Stimulated activated CD8-positive, alpha-beta memory T cell treated with anti-CD3 and anti-CD28 coated beads, Interleukin-12 subunit alpha, Interleukin-12 subunit beta, amount 100 ng/mL, for 24 hours (primary cell): ENCODE results near the gene TRPM8.

Source experiments
- DNase-seq: peaks from one replicate; pipeline ENCODE4 v3.0.0-alpha.2; 2020; ENCODE audit errors: extremely low read depth

TRPM8 gene

DNA sequence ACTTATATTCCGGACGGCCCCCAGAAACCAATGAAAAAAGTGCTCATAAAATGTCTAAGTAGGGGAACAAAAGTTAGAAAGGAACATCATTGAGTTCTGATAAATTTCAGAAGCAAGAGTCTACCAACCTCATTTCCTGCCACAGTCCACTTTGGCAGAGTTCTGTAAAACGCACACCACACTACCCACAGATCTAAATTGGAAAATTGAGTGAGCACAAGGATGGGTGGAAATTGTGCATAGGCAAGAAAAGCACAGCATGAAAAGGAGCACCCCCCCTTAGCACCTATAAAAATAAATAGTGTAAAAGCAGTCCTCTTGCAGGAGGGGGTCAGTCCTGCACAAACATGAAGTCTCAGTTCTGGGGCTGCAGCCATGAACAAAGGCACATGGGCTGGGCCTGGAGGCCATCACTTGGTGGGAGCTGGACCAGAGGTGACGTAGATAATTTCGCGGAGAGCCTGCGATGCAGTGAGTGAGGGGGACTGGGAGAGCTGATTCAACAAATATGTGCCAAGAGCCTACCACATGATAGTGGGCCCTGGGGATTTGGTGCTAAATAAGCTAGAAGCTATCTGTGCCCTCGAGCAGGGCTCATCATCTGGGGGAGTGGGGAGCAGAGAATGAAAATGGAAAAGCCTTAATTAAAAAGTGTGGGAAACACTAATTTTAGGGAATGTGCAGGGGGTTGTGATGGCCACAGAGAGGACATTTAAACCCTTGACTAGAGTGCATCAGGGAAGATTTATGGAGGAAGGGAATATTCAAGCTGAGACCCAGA lies 84.4 kb downstream of the TRPM8 start:
- DNase-seq: no peak

DNA sequence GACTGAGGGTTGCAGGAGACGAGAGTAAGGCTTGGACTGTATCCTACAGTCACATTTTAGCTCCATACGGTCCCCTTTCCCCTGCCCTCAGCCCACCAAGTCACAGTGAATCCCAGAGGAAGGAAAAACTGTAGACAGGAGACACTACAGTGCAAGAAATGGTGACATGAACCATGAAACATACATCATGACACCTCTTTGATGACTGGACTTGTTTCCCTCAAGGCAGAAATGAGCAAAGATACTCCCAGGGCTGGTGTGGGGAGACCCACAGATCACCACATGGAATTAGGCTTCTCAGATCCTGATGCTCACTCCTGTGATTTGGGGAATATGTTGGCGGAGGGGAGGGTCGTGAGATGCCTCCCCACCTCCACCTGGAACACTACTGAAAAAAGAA lies 85.1 kb downstream of the TRPM8 start:
- DNase-seq: no peak

DNA sequence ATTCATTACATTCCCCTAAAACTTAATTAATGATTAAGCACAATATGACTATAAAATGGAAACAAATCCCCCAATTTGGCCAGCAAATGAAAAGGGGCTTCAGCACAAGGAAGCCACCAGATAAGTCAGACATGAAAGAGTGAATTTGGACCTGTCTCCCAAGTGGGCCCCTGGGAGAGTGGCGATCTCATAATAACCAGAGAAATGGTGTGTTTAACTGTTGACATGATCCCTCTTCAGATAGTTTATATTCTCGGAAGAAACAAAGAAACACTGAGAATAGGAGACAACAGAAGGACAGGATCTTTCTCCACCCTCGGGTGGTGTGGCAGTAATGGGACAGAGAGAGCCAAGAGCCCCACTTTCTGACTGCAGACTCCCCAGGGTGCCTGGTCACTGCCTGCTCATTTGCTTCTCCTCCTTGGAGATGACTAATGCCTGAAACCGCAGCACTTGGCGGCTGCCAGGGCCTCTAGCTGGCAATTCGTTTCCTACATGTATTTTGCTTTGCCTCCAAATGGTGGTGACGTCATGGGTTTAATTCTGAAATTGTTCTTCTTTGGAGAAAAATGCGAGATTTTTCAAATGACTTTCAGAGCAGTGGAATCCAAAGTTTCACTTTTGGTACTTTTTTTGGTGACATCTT lies 86.9 kb downstream of the TRPM8 start:
- DNase-seq: no peak

DNA sequence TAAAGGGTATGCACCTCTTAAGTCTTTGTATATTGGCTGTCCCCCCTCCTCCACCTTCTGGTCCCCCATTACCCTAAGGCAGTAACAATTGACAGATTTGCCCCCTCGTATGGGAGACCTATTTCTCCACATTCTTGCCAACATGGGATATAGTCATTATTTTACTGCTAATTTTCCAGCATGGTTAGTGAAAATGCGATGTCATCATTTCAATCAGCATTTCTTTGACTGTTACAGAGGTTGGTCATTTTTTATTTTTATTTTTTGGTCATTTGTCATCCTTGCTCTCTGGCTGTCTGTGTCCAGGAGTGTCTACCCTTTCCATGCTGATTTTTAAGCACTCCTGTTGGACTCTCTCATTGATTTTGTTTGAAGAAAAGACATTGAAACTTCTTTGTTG lies 88.0 kb downstream of the TRPM8 start:
- no peak for DNase-seq

DNA sequence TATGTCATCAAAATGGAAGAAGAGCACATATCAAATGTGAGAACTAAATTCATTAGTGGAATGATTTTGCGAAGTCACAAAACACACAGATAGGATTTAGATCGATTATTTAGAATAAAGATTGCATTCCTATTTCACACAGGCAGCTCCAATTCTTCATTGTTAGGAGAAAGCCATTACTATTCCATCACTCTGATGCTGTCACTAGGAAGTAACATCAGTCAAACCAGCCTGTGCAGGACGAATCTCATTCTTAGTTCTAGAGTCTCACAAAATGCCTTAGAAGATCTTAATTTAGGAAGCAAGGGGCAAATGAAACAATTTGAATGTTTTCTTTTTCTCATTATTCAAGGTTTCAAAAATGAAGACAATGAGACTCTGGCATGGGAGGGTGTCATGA lies 89.3 kb downstream of the TRPM8 start:
- DNase-seq: no peak

DNA sequence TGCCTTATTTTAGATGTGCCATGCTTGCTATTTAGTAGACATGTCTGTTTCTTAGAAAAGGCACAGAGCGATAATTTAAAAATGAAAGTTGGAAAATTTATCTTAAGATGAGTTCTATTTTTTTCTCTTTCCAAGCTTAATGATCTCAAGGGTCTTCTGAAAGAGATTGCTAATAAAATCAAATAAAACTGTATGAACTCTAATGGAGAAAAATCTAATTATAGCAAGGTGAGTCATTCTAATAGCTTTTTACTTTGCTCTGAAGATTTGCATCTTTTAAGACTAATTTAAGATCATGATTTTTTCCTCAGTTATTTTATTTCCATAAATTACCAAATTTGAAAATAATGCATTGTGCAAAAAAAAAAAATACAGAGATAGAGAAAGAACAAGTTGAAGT lies 97.3 kb downstream of the TRPM8 start:
- no peak for DNase-seq

DNA sequence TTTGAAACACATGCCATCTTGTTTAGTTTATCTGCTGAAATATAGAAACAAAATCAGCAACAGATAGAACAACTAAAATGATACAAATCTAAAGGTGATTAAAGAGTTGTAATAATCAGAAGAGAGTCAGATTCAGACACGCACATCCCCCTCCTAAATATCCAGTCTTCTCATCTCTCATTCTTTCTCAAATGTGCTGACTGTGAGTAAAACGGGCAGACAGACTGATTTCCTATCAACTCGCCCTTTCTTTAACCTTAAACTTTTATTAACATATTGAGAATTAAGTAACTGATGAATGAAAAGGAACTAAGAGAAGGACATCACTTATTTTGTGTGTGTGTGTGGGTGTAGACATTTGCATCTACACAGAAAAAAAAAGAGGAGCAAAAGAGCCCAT lies 98.7 kb downstream of the TRPM8 start:
- no peak for DNase-seq

DNA sequence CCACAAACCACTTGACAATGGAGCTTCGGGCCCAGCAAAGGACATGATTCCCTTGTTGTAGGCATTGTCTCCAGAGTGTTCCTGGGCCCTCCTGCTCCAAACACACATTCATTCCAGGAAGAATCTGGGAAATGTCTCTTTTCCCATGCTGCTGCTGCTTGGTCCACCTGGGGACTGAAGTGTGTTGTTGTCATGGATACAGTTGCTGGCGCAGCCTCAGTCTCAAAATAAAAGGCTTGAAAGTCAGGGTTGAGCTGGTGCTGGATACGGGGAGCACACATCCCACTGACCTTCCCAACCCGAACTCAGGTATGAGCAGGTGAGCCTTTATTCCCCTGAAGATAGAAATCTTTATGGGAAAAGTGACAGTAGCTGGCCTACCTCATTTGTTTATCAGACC lies 102.7 kb downstream of the TRPM8 start:
- no peak for DNase-seq

DNA sequence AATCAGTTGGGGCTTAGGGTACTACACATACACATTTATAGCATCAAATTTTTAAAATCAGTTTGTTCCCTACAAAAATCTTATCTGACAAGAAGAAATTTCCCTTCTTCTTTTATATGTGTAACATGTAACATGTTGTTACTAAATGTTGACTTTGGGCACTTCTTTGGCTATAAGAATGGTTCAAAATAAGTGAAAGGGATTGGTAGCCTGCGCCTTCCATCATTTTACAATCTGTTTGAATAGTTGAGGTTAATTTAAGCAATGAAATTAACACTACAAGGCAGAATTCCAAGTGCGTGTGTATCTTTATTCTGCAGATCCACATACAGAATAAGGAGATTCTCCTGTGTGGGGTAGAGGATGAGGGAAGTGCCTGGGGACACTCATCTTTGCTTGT lies 103.2 kb downstream of the TRPM8 start:
- DNase-seq: no peak

DNA sequence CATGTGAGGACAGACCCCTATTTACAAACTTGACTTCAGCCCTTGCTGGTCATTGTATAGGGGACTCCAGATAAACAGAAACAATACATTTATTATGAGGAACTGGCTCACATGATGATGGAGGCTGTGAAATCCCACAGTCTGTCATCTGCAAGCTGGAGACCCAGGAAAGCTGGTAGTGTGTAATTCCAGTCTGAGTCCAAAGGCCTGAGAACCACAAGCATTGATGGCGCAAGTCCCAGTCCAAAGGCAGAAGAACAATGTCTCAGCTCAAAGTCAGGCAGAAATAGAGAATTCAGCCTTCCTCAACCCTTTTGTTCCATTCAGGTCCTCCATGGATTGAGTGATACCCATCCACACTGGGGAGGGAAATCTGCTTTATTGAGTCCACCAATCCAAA lies 105.3 kb downstream of the TRPM8 start:
- no peak for DNase-seq

DNA sequence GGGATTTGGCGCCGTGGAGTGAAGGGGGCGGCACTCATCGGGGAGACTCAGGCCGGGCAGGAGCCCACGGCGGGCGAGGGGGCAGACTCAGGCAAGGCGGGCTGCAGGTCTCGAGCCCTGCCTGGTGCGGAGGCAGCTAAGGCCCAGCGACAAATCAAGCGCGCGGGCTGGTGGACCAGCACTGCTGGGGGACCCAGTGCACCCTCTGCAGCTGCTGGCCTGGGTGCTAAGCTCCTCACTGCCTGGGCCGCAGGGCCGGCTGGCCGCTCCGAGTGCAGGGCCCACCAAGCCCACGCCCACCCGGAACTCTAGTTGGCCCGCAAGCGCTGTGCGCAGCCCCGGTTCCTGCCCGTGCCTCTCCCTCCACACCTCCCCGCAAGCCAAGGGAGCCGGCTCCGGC lies 107.1 kb downstream of the TRPM8 start:
- no peak for DNase-seq

DNA sequence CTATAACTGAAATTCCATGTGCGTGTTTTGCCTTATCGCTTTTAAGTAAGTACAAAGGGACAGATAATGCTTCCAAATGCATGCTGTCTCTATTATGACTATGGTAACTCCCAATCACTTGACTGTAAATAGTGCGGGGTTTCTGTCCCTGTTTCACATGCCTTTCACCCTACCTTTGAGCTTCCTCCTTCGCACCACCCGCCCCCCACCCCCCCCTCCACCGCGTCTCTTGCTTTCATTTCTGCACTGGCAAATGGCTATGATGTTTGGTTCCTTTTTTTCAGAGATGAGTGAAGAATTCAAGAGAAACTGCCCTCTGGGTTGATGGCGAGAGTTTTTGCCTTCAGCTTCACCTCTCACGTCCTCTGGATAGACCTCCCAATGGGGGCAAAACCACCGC lies 108.3 kb downstream of the TRPM8 start:
- no peak for DNase-seq

DNA sequence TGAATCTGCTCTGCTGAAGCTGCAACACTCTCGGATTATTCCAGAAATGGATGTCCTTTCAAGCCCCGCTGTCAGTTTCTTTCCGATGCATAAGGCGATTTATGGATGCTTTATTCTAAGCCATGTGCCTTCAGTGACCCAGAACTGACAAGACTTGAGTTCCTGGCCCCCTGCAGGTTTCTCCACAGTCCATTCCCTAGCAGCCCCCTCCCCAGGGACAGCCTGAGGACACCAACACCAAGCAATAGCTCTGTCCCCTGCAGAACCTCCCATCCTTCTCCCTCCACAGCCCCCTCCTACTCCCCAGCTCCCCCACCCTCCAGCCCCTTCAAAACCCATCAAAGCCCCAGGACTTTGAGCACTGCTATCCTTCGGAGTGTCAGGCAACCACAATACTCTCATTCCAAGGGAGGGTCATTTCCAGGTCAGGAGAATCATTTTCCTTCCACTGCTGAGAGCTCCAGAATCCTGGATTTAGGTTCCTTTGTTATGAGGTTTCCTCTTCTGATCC lies 108.8 kb downstream of the TRPM8 start:
- DNase-seq: no peak

DNA sequence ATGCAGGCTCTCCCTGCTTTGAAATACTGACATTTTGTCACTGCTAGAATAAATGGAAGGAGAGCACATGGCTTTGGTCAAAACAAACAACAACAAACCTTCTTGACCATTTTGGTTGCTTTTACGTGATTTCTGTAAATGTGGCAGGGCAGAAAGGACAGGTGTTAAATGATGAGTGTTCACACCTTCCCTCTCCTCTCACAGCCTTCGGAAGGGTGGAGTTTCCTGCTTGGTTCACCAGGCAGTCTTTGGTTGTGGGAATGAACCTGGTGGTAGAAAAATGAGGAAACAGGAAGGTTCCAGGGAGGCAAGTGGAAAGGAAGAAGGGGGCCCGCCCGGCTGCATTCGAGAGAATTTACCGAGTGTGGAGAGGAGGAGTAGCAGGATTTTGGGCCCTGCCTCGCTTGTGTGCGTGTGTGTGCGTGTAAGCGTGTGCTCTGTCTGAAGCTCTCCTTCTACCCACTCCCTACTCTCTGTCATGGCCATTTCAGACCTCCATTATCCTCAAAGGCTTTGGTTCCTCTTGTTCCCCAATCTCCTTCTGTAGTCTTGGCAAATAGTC lies 109.6 kb downstream of the TRPM8 start:
- DNase-seq: no peak

DNA sequence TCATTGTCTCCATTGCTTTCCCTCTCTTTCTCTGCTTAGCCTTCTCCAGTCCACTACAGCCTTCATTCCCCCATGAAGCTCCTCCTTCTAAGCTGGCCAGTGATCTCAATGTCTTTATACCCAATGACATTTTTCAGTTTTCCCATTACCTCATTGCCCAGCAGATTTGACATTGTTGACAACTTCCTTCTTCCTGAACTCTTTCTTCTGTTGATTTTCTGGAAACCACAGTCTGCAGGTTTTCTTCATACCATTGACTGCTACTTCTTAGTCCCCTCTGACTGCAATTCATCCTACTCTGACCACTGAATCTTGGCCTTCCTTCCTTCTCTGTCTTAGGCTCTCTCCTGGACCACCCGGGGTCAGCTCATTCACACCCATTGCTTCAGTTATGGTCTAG lies 110.5 kb downstream of the TRPM8 start:
- no peak for DNase-seq

DNA sequence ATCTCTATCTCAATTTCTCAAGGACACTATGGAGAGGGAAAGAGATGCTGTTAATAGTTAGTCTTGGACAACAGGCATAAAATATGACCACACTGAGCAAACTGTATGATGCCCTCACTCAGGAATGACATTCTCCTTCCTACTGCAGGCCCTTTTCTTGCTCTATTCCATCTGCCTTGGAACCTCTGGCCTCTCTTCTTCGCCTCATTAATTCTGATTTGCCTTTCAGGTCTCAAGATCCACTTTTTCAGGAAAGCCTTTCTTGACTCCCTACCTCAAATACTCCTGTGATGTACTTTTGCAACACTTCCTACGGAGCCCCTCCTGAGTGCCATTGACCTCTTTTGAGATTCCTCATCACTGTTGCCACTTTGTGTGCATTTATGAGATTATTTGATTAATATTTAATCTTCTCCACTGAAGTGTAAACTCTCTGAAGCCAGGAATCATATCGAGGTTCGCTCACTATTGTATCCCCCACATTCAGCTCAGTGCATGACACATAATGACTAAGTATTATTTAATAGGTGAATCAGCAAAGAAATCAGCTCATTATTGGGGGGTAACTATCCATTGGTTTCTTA lies 112.1 kb downstream of the TRPM8 start:
- DNase-seq: no peak

DNA sequence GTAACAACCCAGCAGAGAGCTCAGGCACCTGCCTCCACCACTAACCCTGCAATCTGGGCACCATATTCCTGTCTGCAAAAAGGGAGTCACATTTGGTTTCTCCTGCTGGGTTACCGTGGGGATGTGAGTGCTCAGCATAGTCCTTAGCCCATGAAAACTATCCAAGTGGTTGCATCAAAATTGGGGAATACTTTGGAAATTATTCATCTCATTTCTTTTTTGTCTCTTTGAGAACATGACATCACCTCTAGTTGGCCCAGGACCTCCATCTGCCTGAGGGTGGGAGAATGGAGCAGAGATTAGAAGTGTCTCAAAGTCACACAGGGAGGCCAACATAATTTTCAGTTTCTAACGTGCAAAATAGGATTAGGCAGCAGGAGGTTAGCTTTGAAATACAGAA lies 114.0 kb downstream of the TRPM8 start:
- no peak for DNase-seq

DNA sequence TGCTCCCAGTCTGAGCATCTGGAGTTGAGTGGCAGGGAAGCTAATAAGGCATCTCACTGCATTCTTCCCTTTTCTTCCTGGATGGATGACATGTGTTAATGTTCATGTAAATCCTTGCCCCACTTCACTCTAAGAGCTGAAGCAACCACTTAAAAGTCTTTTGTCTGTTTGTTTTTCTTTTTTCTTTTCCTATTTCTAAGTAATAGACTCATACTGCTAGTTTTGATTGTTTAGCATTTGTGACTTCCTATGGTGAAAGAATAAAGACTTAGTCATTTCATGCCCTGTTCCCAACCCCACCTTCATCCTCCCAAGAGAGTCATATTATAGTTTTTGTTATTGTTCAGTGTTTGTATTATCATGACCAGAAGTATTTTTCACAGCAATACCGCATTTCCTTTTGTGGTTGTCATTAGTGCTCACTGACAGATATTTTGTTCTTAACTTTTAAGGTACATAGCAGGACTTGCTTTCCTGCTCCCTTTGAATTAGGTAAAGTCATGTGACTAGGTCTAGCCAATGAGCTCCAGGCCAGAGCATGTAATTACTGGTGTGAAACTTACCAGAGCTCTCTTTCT lies 115.2 kb downstream of the TRPM8 start:
- DNase-seq: no peak

DNA sequence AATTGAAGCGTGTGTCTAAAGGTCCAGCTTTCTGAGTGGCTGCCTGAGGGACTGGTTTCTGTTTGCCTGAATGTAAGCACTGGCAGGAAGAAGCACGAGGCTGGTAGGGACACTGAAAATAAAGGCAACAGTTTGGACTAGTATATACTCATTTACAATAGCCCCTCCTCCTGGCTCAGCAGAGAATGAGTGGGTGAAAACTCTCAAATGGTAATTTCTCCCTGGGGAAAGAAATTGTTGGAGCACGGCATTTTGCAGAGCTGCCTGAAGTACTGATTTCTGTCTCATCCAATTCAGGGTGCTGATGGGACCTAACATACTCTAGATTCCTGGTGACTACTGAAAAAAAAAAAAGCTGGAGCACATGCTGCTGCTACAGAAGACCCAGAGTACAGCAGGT lies 116.0 kb downstream of the TRPM8 start:
- no peak for DNase-seq

DNA sequence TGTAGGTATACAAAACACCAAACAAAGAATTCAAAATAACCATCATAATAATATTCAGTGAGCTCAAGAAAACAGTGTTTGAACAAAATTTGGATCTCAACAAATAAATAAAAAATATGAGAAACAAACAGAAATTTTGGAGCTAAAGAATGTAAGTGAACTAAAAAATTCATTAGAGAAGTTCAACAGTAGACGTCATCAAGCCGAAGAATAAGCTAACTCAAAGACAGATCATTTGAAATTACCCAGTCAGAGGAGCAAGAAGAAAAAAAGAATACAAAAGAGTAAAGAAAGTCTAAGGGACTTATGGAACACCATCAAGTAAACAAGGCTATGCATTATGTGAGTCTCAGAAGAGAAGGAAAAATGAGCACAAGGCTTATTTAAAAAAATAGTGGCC lies 116.7 kb downstream of the TRPM8 start:
- no peak for DNase-seq

DNA sequence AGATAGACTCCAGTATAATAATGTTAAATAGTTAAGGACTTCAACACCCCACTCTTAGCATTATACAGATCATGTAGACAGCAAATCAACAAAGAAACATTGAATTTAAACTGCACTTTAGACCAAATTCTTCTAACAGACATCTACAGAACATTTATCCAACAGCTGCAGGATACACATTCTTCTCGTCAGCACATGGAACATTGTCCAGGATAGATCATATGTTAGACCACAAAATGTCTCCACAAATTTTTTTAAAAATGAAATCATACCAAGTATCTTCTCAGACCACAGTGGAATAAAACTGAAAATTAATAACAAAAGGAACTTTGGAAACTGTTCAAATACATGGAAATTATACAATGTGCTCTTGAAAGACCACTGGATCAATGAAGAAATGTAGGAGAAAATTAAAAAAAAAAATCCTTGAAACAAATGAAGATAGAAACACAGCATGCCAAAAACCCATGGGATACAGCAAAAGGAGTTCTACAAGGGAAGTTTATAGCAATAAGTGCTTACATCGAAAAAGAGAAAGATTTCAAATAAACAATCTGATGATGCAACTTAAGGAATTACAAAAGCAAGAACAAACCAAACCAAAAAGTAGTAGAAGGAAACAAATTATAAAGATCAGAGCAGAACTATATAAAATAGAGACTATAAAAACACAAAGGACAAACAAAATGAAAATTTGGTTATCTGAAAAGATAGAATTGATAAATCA lies 121.1 kb downstream of the TRPM8 start:
- no peak for DNase-seq

DNA sequence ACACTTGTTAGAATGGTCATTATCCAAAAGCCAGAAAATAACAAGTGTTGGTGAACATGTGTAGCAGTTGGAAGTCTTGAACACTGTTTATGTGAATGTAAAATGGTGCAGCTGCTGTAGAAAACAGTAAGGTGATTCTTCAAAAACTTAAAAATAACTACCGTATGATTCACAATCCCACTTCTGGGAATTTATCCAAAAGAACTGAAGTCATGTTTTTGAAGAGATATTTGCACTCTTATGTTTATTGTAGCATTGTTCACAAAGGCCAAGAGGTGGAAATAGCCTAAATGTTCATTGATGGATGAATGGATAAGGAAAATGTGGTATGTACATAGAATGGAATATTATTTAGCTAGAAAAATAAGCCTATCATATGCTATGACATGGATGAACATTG lies 127.0 kb downstream of the TRPM8 start:
- DNase-seq: no peak
